Esophagus squamous epithelium (tissue), 4 donors: Measurements from ENCODE around the gene FAM131B.

Experiments used
- CTCF ChIP-seq, 6 experiments: fragments of 450-650 bp in 4 of 6; fragments of 200-600 bp in 2 of 6; sonication (generic) in 2 of 6; IDR thresholded peaks; one replicate each; pipeline ENCODE4 v1.5.1; 2016 to 2019; ENCODE audit warnings: antibody characterized with exemption in 6 of 6, mild to moderate bottlenecking in 4 of 6, moderate library complexity in 4 of 6
- POLR2A ChIP-seq, 4 donors: fragments of 450-650 bp; IDR thresholded peaks; one replicate each; pipeline ENCODE4 v1.6.1; 2017; ENCODE audit warnings: antibody characterized with exemption in 4 of 4, mild to moderate bottlenecking in 4 of 4, moderate library complexity in 3 of 4

GRCh38 chr7:143394777-143395176 is 32.3 kb upstream of the FAM131B start:
- TF ChIP-seq POLR2A (IDR thresholded peaks at IDR 0.05) (no peak), CTCF (IDR thresholded peaks at IDR 0.05) (no peak)
